ENCODE measurements around the gene KCTD17. TPM values are rescaled to one million over a fixed set of nuclear protein-coding genes. Genes with fewer than 3 reads are reported as not detected.

KCTD17 gene
- total RNA-seq, 4 donors from 2014 or later = 0.59 to 31.7 (median 15.4) TPM

DNA sequence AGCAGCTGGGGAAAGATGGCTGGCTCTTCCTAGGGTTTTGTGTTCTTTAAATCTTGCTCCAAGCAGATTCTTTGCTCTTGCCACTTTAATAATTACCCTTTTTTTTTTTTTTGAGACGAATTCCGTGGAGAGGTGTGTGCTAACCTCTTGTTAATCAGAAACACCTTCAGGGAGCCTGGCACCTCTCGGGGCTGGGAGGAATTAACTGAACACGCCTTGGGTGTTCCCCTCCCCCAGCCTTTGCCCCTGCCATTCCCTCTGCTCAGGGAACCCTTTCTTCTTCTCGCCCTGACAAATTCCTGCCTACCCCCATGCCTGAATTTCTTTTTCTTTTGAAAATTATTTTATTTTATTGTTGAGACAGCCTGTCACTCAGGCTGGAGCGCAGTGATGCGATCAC lies 40.5 kb downstream of the KCTD17 start:
- Histone ChIP-seq H3K9me3 (no peaks in the 10 kb centered on the region), H3K36me3 (no peaks in the 10 kb centered on the region), H3K4me1 (no peaks in the 10 kb centered on the region), H3K27ac (no peak overlapping the region), H3K4me3 (no peak overlapping the region), H3K27me3 (no peaks in the 10 kb centered on the region)
- no peak for DNase-seq
- TF ChIP-seq POLR2A (IDR thresholded peaks at IDR 0.05) = no peak
- TF ChIP-seq, protein P1, sequence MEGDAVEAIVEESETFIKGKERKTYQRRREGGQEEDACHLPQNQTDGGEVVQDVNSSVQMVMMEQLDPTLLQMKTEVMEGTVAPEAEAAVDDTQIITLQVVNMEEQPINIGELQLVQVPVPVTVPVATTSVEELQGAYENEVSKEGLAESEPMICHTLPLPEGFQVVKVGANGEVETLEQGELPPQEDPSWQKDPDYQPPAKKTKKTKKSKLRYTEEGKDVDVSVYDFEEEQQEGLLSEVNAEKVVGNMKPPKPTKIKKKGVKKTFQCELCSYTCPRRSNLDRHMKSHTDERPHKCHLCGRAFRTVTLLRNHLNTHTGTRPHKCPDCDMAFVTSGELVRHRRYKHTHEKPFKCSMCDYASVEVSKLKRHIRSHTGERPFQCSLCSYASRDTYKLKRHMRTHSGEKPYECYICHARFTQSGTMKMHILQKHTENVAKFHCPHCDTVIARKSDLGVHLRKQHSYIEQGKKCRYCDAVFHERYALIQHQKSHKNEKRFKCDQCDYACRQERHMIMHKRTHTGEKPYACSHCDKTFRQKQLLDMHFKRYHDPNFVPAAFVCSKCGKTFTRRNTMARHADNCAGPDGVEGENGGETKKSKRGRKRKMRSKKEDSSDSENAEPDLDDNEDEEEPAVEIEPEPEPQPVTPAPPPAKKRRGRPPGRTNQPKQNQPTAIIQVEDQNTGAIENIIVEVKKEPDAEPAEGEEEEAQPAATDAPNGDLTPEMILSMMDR (IDR thresholded peaks at IDR 0.05) = no peak
- intact Hi-C loops (cut with DNase I; ENCODE audit: low total_unique reads) = no loop called here

DNA sequence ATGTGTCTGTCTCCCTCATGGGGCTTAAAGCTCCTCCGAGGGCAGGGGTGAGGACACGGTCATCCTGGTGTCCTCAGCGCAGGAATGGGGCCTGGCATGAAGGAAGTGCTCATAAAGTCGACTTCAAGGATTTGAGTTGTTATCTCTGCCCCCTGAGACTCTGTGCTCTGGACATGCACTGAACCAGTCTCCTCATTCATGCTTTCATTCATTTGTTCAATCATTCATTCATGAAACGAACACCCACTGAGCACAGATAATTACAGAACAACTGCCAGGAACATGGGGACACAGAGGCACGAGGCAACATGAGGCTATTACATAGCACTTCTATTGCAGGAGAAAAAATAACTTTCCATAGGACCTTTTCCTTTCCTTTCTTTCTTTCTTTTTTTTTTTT lies 41.5 kb downstream of the KCTD17 start:
- H3K4me3 ChIP-seq = no peak overlapping the region
- H3K4me1 ChIP-seq = no peaks in the 10 kb centered on the region
- no peaks in the 10 kb centered on the region for H3K36me3 ChIP-seq
- no peak for DNase-seq
- intact Hi-C loops (cut with DNase I; ENCODE audit: low total_unique reads) = no loop called here
- TF ChIP-seq, protein P1 (IDR thresholded peaks at IDR 0.05) = no peak
- TF ChIP-seq POLR2A (IDR thresholded peaks at IDR 0.05) = no peak
- no peaks in the 10 kb centered on the region for H3K27me3 ChIP-seq
- H3K9me3 ChIP-seq = no peaks in the 10 kb centered on the region
- H3K27ac ChIP-seq = no peak overlapping the region

DNA sequence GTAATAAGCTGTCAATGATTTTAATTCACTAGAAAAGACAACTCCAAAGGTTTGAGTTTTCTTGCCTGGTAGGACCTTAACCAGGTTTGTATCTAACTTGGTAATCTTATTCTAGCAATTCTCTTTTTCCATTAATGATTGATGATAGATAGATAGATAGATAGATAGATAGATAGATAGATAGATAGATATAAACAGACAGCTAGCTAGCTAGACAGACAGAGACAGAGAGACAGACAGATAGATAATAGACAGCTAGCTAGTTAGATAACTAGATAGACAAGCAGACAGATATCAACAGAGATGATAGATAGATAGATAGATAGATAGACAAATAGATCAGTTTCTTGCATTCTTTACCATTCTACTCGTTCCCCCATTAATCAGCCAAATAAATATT lies 42.7 kb downstream of the KCTD17 start:
- Histone ChIP-seq H3K36me3 (no peaks in the 10 kb centered on the region), H3K4me1 (no peaks in the 10 kb centered on the region), H3K27ac (no peak overlapping the region), H3K27me3 (no peaks in the 10 kb centered on the region), H3K9me3 (no peaks in the 10 kb centered on the region), H3K4me3 (no peak overlapping the region)
- TF ChIP-seq, protein P1 (IDR thresholded peaks at IDR 0.05) = no peak
- TF ChIP-seq POLR2A (IDR thresholded peaks at IDR 0.05) = no peak
- no peak for DNase-seq
- intact Hi-C loops (cut with DNase I; ENCODE audit: low total_unique reads) = no loop called here

DNA sequence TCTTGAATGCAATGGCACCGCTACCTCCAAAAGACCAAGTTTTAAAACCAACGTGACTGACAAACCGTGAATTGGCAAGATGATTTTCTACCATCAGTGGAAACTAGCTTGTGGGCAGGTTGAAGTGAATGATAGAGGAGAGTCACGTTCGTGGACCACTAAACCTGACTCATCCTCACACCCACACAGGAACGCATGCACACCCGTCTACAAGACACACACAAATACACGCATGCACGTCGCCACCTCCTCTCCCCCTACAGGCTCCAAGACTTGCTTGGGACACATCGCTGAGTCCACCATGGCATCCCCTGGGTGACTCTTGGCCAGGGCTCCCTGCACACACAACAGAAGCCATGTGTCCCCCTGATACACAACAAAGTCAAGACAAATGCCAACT lies 43.6 kb downstream of the KCTD17 start:
- Histone ChIP-seq H3K4me1 (no peaks in the 10 kb centered on the region), H3K27ac (no peak overlapping the region), H3K27me3 (no peaks in the 10 kb centered on the region), H3K9me3 (no peaks in the 10 kb centered on the region), H3K4me3 (no peak overlapping the region), H3K36me3 (no peaks in the 10 kb centered on the region)
- DNase-seq = no peak
- intact Hi-C loops (cut with DNase I; ENCODE audit: low total_unique reads) = no loop called here
- TF ChIP-seq, protein P1 (IDR thresholded peaks at IDR 0.05) = no peak
- TF ChIP-seq POLR2A (IDR thresholded peaks at IDR 0.05) = no peak

DNA sequence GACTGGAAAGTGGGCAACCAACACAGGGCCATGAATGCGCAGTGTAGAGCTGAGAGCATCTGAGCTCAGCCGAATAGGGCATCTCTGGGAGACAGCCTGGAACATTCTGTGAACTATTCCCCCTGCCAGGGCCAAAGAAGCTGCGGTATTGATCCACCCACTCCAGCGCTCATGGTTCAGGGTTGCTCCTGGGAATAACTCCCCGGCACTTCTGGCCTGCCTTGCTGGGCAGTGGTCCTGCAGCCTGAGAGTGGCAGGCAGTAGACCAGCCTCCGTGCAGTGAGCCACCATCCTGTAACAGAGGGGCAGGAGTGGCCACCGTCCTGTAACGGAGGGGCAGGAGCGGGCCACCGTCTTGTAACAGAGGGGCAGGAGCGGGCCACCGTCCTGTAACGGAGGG lies 45.8 kb downstream of the KCTD17 start:
- Histone ChIP-seq H3K36me3 (no peaks in the 10 kb centered on the region), H3K27me3 (no peaks in the 10 kb centered on the region), H3K4me3 (no peak overlapping the region), H3K4me1 (no peaks in the 10 kb centered on the region), H3K27ac (no peak overlapping the region), H3K9me3 (no peaks in the 10 kb centered on the region)
- intact Hi-C loops (cut with DNase I; ENCODE audit: low total_unique reads) = no loop called here
- DNase-seq = no peak
- no peak for TF ChIP-seq POLR2A (IDR thresholded peaks at IDR 0.05)
- TF ChIP-seq, protein P1 (IDR thresholded peaks at IDR 0.05) = no peak
